HepG2 (cell line): ENCODE measurements around the gene RPL35. TPM values are rescaled to one million over a fixed set of nuclear protein-coding genes. Genes with fewer than 3 reads are reported as not detected.

ENCODE experiments used
- ATAC-seq: fragments of 200-7000 bp; cut with Tn5 transposase; 3 replicates; pipeline ENCODE4 v1.9.1; 2020; ENCODE audit warnings: mild to moderate bottlenecking, moderate library complexity
- BruUV-seq: library from RNA; stranded (reverse); fragments of 400-500 nt; replicated peaks from 2 replicates; lab custom pipeline; 2021; lab: Mats Ljungman, UMichigan
- CTCF ChIA-PET: fragments of 300-600 bp; formaldehyde crosslinking; extraction: SDS; loops from one replicate; lab custom pipeline; 2021; ENCODE audit warnings: low total read pairs, inconsistent platforms, low intra/inter-chr PET ratio; lab: Yijun Ruan, JAX
- POLR2A ChIA-PET: fragments of 350-600 bp; sonication (Branson Sonifier 250); formaldehyde crosslinking; loops from one replicate; lab custom pipeline; 2020; ENCODE audit warnings: antibody characterized with exemption, inconsistent platforms; lab: Yijun Ruan, JAX
- DNase-seq: peaks from one replicate; pipeline ENCODE4 v3.0.0-alpha.2; 2015; ENCODE audit warnings: low spot score
- FAIRE-seq: peaks from 3 replicates; lab custom pipeline; 2011; peaks lifted over from hg19 to GRCh38; lab: Jason Lieb, UNC
- H2AFZ ChIP-seq: one replicate; pipeline ENCODE4 v1.6.1; 2011; ENCODE audit warnings: low read length, inconsistent platforms
- H3K27ac ChIP-seq: fragments of 300-600 bp; 3 replicates; pipeline ENCODE4 v1.8.0; 2011; ENCODE audit warnings: mixed run types, mild to moderate bottlenecking, mixed read lengths, low read length, inconsistent platforms; ENCODE audit not compliant: insufficient read depth; ENCODE audit errors: extremely low read length
- H3K27me3 ChIP-seq, 2 experiments: fragments of 200-600 bp in 1 of 2; 2 replicates in 1 of 2; 3 replicates in 1 of 2; pipeline versions ENCODE4 v1.6.0 to v1.8.0; 2011; ENCODE audit warnings: low read length in 2 of 2, mild to moderate bottlenecking in 2 of 2, moderate library complexity in 2 of 2, inconsistent platforms in 1 of 2; ENCODE audit not compliant: insufficient read depth in 2 of 2, control insufficient read depth in 1 of 2
- H3K36me3 ChIP-seq, 2 experiments: fragments of 200-600 bp in 1 of 2; replicated peaks in 1 of 2; 2 replicates in 1 of 2; 3 replicates in 1 of 2; pipeline versions ENCODE4 v1.5.1 to v1.8.0; 2011; ENCODE audit warnings: low read length in 2 of 2, inconsistent platforms in 1 of 2; ENCODE audit not compliant: insufficient read depth in 2 of 2, control insufficient read depth in 1 of 2
- H3K4me1 ChIP-seq: 2 replicates; pipeline ENCODE4 v1.5.1; 2012; ENCODE audit warnings: low read length, inconsistent platforms; ENCODE audit not compliant: insufficient read depth
- H3K4me2 ChIP-seq: 2 replicates; pipeline ENCODE4 v1.6.0; 2011; ENCODE audit warnings: low read depth, low read length, inconsistent platforms
- H3K4me3 ChIP-seq, 3 experiments: fragments of 200-600 bp in 1 of 3; sonication (generic), shearing (Covaris generic) in 1 of 3; replicated peaks in 1 of 3; 2 replicates each; pipeline ENCODE4 v1.5.1; 2011 to 2016; ENCODE audit warnings: low read length in 3 of 3, inconsistent platforms in 2 of 3, low read depth in 2 of 3, mild to moderate bottlenecking in 2 of 3, control low read depth in 1 of 3, mixed read lengths in 1 of 3; ENCODE audit not compliant: insufficient read depth in 1 of 3
- H3K79me2 ChIP-seq: one replicate; pipeline ENCODE4 v1.6.1; 2011; ENCODE audit warnings: low read length, inconsistent platforms; ENCODE audit not compliant: insufficient read depth
- H3K9ac ChIP-seq: 2 replicates; pipeline ENCODE4 v1.6.0; 2011; ENCODE audit warnings: mild to moderate bottlenecking, low read depth, low read length, inconsistent platforms; ENCODE audit not compliant: insufficient read depth
- H3K9me3 ChIP-seq: 2 replicates; pipeline ENCODE4 v1.5.1; 2012; ENCODE audit warnings: mild to moderate bottlenecking, low read length
- H4K20me1 ChIP-seq: 2 replicates; pipeline ENCODE4 v1.6.0; 2011; ENCODE audit warnings: inconsistent platforms, mild to moderate bottlenecking, low read length, moderate library complexity; ENCODE audit not compliant: insufficient read depth
- AHDC1 ChIP-seq: sonication (generic); formaldehyde crosslinking; IDR thresholded peaks from 2 replicates; pipeline ENCODE4 v1.5.1; 2020; ENCODE audit warnings: mild to moderate bottlenecking, missing genetic modification reagents, borderline replicate concordance
- ATF7 ChIP-seq, 2 experiments: fragments of 450-650 bp in 1 of 2; sonication (generic) in 1 of 2; formaldehyde crosslinking in 1 of 2; IDR thresholded peaks; 2 replicates each; pipeline versions ENCODE4 v1.4.0 to v1.6.1; 2016 to 2020; ENCODE audit warnings: antibody characterized with exemption in 1 of 2, mild to moderate bottlenecking in 1 of 2, missing genetic modification reagents in 1 of 2
- ATF7-NPFF ChIP-seq: sonication (generic); formaldehyde crosslinking; IDR thresholded peaks from 2 replicates; pipeline ENCODE4 v1.8.1; 2023; ENCODE audit warnings: mild to moderate bottlenecking, low read depth, missing genetic modification reagents, moderate library complexity
- GLMP ChIP-seq: sonication (generic); formaldehyde crosslinking; IDR thresholded peaks from 2 replicates; pipeline ENCODE4 v1.9.0; 2021; ENCODE audit warnings: missing genetic modification reagents, mild to moderate bottlenecking, borderline replicate concordance
- HNRNPL ChIP-seq: fragments of 200-400 bp; formaldehyde crosslinking; IDR thresholded peaks from 2 replicates; pipeline ENCODE4 v1.6.1; 2017; ENCODE audit warnings: mild to moderate bottlenecking, low read depth, low read length
- MEIS2 ChIP-seq: sonication (generic); formaldehyde crosslinking; IDR thresholded peaks from 2 replicates; pipeline ENCODE4 v1.9.0; 2021; ENCODE audit warnings: mild to moderate bottlenecking, missing genetic modification reagents
- NRL ChIP-seq: sonication (generic); formaldehyde crosslinking; IDR thresholded peaks from 2 replicates; pipeline ENCODE4 v1.5.0; 2020; ENCODE audit warnings: missing genetic modification reagents, mild to moderate bottlenecking, moderate library complexity, borderline replicate concordance
- RBFOX2 ChIP-seq: fragments of 200-400 bp; formaldehyde crosslinking; IDR thresholded peaks from 2 replicates; pipeline ENCODE4 v1.6.1; 2017; ENCODE audit warnings: low read depth, mild to moderate bottlenecking, low read length
- RBM22 ChIP-seq: fragments of 200-400 bp; formaldehyde crosslinking; optimal IDR thresholded peaks from 2 replicates; pipeline ENCODE3; 2017; ENCODE audit warnings: mild to moderate bottlenecking, low read length, moderate library complexity
- SAFB2 ChIP-seq: sonication (generic); formaldehyde crosslinking; IDR thresholded peaks from 2 replicates; pipeline ENCODE4 v1.5.1; 2020; ENCODE audit warnings: missing genetic modification reagents, low read depth, mild to moderate bottlenecking, borderline replicate concordance
- TFDP2 ChIP-seq: sonication (generic); formaldehyde crosslinking; IDR thresholded peaks from 2 replicates; pipeline ENCODE4 v1.4.0; 2020; ENCODE audit warnings: missing genetic modification reagents
- ZXDC ChIP-seq: sonication (generic); formaldehyde crosslinking; IDR thresholded peaks from 2 replicates; pipeline ENCODE4 v1.5.0; 2020; ENCODE audit warnings: mild to moderate bottlenecking, missing genetic modification reagents
- WGBS: methylation state at CpG from one replicate; pipeline ENCODE4 v1.1.6; 2017; ENCODE audit warnings: low lambda C conversion rate; 5-methylcytosine and 5-hydroxymethylcytosine counted together
- in situ Hi-C: cut with HindIII; loops from 2 replicates; pipeline ENCODE4 v1.10.0; 2017; ENCODE audit warnings: low pct_unique_long_range_greater_than_20kb; ENCODE audit not compliant: extremely low pct_ligation_motif_present
- intact Hi-C: fragments of 100-400 bp; cut with micrococcal nuclease; formaldehyde crosslinking; loops from one replicate; pipeline ENCODE4 v1.10.0; 2022; ENCODE audit not compliant: unreplicated experiment
- polyA plus RNA-seq, 8 experiments: library from polyadenylated mRNA; depleted of rRNA in 3 of 8; stranded (reverse) in 7 of 8; unstranded in 1 of 8; fragments of >200 nt; fragmentation: Illumina TruSeq in 4 of 8; extraction: Trizol in 4 of 8; gene quantifications; 2 replicates each; pipeline versions ENCODE4 v1.2.1 to v1.2.3, GENCODE V29; 2011 to 2016; ENCODE audit warnings: low read depth in 4 of 8, missing spikeins in 1 of 8, mixed read lengths in 1 of 8; ENCODE audit not compliant: insufficient read depth in 1 of 8
- total RNA-seq, 5 experiments: library from RNA; depleted of rRNA; stranded (reverse); fragments of >200 nt; fragmentation: Illumina TruSeq; extraction: Trizol; gene quantifications; 2 replicates each; pipeline ENCODE4 v1.2.3, GENCODE V29; 2016; ENCODE audit warnings: low read depth in 1 of 5

RPL35 gene
- total and polyA plus RNA-seq, 2 of the 13 experiments (the other 11 are each of a cell fraction or from before 2014, with no cell fraction given) = 2,153 to 2,935 TPM

GRCh38 chr9:124857533-124858162 is 4.1 kb downstream of the RPL35 start:
- no TSS peak for BruUV-seq
- H3K27ac ChIP-seq = no peak overlapping the region
- intact Hi-C loops (no loop called here), in situ Hi-C loops (no loop called here)
- ChIA-PET CTCF (no interaction called here), POLR2A (interaction anchor here (1.1 to 4.2 kb wide), 3 partner anchors 9 to 87 kb away, joined by 3 to 39 read pairs (median 4); partner anchors contain the start of gene NR6A1)
- ATAC-seq (no peak), FAIRE-seq (no peak), DNase-seq (no peak)
- no peak overlapping the region for H3K4me3 ChIP-seq
- WGBS = 97% methylated on average over 23 of the region's 24 CpGs
- no peak overlapping the region for H3K9ac ChIP-seq
- peaks cover 43% of the 10 kb centered on the region for H4K20me1 ChIP-seq
- no peak overlapping the region for H3K4me2 ChIP-seq
- no peaks in the 10 kb centered on the region; a peak in 2 of 5 replicates for H3K27me3 ChIP-seq
- peaks cover 41% of the 10 kb centered on the region for H3K4me1 ChIP-seq
- peaks cover 29% of the 10 kb centered on the region for H3K79me2 ChIP-seq
- no peaks in the 10 kb centered on the region for H3K9me3 ChIP-seq
- peaks cover 17 to 37% of the 10 kb centered on the region in 2 experiments for H3K36me3 ChIP-seq
- H2AFZ ChIP-seq = no peak overlapping the region
- no peak for TF ChIP-seq MEIS2 (CRISPR knock-in tag)
- TF ChIP-seq RBM22 = peak; percentile 42
- 0 out of 2 replicates have a peak, but pooled peaks have one; percentile 45 for TF ChIP-seq NRL (CRISPR knock-in tag)
- no peak for TF ChIP-seq AHDC1 (CRISPR knock-in tag)
- TF ChIP-seq HNRNPL = 0 out of 2 replicates have a peak, but pooled peaks have one; percentile 18
- TF ChIP-seq SAFB2 (CRISPR knock-in tag) = peak; percentile 12; the same call in 1 of the 2 replicates
- no peak for TF ChIP-seq GLMP (CRISPR knock-in tag)
- TF ChIP-seq ATF7-NPFF (CRISPR knock-in tag) = no peak
- TF ChIP-seq TFDP2 = no peak
- no peak for TF ChIP-seq ZXDC (CRISPR knock-in tag)
- TF ChIP-seq RBFOX2 = 0 out of 2 replicates have a peak, but pooled peaks have one; percentile 41
- TF ChIP-seq ATF7 (IDR thresholded peaks at IDR 0.05) = no peak
- no peak for TF ChIP-seq ATF7 (CRISPR knock-in tag; IDR thresholded peaks at IDR 0.05)
